Ecto neural progenitor cell (in vitro differentiated cells): ENCODE results near the gene EPHA8.

Source experiments
- DNase-seq: peaks from one replicate; pipeline ENCODE4 v3.0.0-alpha.2; 2018; ENCODE audit warnings: low spot score

The EPHA8 gene

DNA sequence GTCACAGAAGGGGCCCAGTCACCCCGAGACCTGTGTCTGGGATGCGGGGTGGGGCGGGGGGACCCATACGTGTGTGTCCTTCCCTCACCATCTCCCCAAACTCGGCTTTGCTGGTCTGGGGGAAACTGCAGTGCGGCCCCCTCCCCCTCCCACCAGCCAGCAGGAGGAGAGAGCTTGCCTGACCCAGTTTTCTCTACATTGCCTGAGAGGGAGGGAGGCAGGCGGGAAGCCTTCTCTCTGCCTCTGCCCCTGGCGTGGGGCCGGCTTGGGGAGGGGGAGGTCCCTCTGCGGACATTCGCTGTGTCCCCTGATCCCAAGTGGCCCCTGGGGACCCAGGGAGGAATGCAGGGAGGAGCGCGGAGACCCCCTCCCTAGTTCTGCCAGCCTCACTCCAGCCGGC lies 3.9 kb downstream of the EPHA8 start:
- no peak for DNase-seq

DNA sequence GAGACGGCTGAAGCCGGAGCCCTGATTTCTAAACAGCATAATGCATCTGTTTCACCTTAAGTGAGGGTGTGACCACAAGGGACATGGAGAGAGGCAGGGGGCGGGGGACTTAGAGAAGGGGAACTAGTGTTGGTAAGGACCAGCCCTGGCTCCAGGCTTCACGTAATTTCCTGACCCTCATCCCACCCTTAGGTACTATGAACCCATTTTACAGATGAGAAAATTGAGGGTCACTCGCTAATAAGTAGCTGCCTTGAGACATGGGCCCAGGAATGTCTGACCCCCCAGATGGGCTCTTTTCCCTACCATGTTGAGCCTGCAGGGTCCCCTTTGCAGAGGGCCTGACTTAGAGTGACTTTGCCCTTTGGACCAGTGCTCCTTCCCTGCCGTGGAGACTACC lies 4.7 kb downstream of the EPHA8 start:
- no peak for DNase-seq

DNA sequence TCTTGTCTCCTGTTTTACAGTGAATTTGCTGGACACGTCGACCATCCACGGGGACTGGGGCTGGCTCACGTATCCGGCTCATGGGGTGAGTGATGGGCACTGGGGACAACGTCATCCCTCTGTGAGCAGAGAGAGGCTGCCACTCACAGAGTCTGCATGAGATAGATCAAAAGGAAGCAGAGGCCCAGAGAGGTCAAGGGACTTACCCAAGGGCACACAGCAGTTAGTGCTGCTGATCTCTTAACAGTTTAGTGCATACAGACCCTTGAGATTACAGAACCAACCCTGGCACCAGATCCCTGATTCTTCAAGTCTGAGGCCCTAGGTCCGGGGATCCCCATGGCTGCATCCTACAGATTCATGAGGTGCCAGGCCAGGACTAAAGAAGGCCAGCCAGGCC lies 6.0 kb downstream of the EPHA8 start:
- no peak for DNase-seq

DNA sequence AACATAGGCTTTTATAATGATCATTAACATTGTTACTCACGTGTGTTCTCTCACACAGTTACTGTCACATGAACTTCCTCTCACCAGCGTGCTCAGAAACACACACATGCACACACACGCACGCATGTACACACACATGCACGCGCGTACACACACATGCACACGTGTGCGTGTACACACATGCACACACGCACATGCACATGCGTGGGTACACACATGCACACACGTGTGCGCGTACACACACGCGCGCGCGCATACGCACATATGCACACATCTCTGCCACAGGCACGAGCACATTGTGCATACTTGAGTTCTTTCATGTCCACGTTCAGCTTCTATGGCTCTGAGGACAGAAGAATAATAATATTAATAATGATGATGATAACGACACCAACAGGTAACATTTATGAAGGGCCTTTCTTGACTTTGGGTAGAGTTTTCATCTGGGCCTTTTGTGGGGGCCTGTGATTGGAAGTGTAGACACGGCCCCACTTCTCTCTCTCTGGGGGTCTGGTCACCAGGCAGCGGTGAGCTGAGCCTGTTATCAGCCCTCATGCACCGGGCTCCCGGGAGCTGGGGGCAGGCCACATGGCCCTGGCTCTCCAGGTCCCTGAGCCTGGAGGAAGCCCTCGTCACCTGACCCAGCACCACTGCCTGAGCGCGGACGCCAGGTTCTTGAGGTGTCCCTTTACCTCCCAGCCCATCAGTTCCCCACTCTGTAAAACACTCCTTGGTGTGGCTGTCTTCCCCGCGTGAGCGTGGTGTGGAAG lies 7.0 kb downstream of the EPHA8 start:
- DNase-seq = no peak

DNA sequence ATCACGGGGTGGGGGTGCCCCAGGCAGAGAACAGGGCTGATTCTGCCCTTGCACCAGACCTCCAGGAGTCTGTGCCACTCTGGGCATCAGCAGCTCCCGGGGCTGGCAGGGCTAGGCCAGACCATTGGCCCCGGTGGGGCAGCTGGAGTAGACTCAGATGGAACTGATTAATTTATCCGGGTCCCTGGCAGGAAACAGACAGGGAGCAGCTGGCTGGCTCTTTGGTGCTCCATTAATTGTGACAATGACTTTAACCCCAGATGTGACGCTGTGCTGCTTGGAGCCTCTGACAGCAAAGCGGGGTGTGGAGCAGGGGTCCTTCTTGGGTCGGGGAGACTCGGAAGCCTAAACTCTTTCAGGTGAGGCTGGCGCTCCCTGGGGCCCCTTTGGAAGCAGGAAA lies 9.5 kb downstream of the EPHA8 start:
- DNase-seq = no peak

DNA sequence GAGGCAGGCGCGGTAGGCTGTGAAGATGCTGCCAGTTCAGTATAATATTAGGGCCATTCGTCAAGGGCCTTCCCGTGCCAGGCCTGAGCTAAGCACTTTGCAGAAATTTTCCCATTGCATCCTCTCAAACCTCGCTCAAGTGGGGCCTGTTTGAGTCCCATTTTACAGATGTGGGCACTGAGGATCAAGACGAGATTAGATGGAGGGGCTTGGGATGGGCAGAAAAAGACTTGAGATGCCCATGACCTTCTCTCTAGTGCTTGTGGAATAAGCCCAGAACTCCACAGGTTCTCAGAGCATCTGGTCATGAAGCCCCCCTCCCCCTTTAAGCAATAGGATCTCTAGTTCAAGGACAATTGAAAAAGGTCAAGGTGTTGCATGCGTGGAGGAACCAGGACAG lies 9.9 kb downstream of the EPHA8 start:
- DNase-seq = no peak

DNA sequence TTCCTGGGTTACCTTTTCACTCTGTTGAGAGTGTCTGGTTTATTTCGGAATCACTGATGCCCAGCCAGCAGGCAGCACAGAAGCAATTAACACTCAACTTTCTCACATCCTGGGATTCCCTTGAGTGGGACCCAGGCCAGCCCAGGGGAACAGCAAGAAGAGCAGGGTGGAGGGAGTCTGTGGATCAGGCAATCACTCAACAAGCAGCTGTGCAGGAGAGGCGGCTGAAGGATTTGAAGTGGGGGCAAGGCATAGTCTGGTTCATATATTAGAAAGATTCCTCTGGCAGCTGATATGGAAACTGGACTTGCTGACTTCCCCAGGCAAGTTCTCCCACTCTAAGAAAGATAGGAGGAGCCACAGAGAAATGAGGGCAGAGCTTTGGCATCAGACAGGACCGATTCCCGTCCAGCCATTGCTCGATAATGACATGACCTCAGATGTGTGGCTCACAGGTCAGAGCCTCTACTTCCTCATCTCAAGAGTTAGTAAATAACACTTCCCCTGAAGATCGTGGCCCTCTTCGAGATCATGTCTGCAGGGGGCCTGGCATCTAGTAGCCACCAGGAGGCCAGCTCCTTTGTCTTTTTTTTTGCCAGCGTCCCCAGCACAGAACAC lies 12.4 kb downstream of the EPHA8 start:
- DNase-seq = no peak

DNA sequence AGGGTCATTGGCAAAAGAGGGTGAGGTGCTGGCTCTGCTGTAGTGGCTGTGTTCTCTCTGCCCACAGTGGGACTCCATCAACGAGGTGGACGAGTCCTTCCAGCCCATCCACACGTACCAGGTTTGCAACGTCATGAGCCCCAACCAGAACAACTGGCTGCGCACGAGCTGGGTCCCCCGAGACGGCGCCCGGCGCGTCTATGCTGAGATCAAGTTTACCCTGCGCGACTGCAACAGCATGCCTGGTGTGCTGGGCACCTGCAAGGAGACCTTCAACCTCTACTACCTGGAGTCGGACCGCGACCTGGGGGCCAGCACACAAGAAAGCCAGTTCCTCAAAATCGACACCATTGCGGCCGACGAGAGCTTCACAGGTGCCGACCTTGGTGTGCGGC lies 12.9 kb downstream of the EPHA8 start:
- DNase-seq = no peak

DNA sequence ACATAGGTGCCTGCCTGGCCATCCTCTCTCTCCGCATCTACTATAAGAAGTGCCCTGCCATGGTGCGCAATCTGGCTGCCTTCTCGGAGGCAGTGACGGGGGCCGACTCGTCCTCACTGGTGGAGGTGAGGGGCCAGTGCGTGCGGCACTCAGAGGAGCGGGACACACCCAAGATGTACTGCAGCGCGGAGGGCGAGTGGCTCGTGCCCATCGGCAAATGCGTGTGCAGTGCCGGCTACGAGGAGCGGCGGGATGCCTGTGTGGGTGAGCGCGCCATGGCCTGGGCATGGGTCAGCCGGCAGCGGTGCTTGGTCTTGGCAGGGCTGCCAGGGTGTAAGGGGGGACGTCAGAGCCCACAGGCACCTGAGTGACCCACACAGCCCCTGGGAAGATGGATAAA lies 13.3 kb downstream of the EPHA8 start:
- DNase-seq = no peak

DNA sequence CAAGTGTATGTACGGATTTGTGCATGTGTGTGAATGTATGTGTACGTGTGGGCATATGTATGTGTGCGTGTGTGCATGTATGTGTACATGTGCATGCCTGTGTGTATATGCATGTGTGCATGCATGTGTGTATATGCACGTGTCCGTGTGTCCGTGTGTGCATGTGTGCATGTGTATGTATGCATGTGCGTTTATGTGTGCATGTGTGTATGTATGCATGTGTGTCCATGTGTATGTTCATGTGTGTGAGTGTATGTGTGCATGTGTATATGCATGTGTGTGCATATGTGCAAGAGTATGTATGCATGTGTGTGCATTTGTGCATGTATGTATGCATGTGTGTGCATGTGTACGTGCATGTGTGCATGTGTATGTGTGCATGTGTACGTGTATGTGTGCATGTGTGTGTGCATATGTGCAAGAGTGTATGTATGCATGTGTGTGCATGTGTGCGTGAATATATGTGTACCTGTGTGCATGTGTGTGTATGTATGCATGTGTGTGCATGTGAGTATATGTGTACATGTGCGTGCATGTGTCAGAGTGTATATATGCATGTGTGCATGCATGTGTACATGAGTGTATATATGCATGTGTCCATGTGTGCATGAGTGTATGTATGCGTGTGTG lies 15.6 kb downstream of the EPHA8 start:
- no peak for DNase-seq

DNA sequence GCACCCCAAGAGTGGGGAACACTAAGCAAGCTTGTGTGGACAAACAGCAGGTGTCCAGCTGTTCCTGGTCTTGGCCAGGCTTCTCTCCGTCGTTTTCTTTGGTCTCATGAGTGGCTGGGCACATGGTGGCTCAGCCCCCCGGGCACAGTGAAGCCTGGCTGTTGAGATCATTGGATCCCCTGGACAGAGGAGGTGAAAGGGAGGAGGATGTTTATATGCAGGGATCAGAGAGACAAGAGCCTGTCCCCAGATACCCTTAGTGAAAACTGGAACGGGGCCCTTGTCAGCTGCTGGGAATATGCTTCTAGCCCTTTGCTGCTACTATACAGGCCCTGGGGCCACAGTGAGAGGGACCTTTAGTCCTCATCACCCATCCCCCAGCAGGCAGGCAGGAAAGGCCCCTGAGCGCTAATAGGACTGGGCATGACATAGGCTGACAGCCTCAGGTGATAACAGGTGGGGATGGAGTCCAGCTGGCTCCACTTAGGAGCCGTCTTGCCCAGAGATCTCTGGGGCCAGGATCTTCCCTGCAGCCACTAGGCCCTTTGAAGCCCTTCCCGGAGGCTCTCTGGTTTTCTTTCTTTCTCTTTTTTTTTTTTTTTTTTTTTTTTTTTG lies 16.4 kb downstream of the EPHA8 start:
- DNase-seq = no peak

DNA sequence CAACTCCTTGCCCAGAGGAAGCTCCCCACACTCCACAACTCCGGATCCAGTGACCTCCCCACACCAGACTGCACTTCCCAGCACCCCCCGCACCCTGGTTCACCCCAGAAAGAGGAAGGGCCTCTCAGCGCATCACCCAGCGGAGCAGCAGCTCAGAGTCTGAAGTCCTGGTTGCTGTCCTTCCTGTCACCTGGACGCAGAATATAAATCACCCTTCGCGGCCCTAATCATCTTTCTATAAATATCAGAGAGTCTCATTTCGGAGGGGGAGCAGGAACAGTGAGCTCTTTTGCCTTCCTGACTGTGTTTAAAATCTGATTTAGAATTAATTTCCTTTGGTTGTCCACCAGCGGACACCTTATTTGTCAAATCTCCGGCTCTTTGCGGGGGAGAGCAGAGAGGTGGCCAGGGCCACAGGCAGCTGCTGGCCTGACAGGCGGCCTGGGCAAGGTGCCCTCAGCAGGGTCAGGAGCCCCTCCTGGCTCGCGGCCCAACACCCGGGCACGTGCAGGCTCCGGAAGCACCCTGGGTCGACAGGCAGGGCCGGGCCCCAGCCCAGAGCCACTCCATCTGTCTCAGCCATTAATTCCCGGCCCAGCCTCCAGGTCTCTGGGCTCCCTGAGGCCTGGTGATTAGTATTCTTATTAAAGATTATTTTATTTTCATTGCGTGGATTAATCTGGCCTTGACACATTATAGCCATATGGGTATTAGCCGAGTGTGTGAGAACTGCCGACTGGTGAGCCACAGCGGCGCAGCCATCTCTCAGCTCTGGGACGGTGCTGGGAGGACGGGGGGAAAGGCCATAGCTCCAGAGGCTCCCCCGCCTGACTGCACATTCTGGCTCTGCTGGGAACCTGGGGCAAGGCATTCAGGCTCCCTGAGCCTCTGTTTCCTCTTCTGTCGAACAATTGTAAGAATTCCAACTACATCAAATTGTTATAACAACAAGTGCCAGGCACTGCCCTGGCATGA lies 19.7 kb downstream of the EPHA8 start:
- DNase-seq = no peak

DNA sequence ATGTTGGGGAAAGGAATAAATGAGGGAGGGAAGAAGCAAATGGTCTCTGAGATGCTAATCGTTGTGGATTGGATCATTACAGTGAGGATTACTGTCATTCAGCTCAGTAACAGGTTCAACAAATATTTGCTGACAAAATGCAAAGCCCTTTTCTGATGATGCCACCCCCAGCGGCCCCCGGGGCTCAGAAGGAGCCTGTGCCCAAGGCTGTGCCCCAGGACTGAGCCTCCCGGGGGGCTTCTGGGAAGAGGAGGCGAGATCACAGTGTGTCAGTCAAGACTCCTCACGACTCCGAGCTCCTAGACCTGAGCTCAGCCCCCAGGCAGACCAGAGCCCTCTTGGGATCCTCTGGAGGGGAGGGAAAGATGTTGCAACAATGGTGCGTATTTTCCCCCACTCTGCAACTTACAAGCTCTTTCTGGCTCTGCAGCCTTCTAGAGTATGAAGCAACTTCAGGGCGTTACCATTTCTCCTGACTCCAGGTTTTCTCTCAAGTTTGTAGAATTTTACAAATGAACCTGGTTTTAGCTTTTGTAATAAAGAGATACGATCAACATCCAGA lies 20.8 kb downstream of the EPHA8 start:
- no peak for DNase-seq

DNA sequence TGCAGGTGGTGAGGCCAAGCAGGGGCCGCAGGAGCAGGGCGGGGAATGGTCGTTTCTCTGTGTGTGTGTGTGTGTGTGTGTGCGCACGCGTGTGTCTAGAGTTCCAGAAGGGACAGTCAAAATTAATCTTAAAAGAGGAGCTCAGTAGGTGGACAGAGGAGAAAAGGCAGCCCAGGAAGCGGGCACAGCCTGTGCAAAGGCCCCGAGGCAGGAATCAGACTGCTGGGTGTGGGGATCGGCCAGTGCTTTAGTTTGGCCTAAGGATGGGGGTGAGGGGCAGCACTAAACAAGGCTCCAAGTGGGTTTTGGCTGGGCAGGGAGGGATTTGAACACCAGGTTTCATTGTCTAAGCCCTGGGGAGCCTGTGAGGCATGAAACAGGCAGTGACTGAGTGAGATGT lies 21.7 kb downstream of the EPHA8 start:
- no peak for DNase-seq

DNA sequence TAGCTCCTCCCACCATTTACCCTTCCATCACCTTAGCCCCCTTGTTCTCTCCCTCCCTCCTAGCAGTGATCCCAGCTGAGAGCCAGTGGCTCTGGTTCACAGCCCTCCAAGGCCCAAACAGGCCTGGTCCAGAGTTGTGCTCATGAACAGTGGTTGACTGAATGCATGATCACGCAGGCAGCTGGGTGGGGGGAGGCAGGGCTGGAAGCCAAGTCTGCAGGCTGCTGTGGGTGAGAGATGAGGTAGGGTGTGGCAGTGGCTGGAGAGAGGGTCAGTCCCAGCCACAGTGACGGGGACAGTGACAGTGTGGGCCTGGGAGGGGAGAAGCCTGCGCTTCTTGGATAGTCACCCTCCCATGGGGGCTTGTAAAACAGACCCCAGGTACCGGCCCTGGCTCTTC lies 22.2 kb downstream of the EPHA8 start:
- DNase-seq = no peak

DNA sequence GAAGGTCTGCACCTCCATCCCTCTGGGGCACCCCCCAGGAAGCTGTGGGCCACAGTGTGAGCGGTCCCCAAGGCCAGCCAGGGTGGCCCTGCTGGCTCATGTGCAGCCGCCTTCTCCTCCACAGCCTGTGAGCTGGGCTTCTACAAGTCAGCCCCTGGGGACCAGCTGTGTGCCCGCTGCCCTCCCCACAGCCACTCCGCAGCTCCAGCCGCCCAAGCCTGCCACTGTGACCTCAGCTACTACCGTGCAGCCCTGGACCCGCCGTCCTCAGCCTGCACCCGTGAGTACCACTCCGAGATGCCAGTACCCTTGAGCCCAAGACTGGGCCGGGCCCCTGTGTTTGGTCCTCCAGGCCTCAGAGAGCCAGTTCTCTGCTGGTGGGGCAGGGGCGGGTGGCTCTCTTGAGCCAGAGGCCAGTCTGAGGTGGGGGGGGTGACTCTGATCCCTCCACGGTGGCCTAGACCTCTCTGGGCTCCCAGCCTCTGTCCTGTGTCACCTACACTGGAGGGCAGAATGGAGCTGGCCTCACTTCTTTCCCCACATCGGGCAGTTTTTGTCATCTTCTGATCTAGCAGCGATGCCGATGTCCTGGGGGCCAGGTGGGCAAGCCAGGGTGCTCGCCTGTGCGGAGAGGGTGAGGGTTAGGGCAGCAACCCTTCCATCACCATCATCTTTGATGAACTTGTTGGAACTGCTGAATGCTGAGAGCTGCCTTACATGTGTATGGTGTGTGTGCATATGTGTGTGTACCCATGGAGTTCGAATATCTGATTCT lies 23.3 kb downstream of the EPHA8 start:
- DNase-seq = no peak

DNA sequence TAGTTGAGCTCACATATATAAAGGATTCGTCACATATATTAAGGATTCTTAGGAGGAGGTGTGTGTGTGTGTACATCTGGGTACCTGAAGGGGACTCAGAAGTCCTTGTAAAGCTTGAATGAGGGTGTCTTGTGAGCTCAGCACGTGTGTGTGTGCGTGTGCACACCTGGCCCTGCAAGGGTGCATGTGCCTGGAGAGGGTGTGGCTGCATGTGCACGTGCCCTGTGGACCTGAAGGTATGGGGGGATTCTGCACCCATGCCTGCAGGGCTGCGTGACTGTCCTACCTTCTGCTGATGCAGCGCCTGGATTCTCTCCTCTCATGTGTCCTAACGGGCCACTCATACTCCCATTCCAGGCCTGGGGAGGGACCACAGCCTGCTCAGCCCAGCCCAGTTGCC lies 24.0 kb downstream of the EPHA8 start:
- no peak for DNase-seq

DNA sequence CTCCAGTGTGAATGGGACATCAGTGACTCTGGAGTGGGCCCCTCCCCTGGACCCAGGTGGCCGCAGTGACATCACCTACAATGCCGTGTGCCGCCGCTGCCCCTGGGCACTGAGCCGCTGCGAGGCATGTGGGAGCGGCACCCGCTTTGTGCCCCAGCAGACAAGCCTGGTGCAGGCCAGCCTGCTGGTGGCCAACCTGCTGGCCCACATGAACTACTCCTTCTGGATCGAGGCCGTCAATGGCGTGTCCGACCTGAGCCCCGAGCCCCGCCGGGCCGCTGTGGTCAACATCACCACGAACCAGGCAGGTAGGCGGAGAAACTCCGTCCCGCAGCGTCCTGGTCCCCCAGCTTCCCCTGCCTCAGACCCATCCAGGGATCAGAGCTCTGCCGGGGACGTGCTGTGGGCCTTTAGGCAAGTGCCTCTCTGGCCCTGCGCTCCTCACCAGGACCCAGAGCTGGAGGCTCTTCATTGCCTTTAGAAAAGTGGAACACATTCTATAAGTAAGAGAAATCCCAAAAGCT lies 25.7 kb downstream of the EPHA8 start:
- no peak for DNase-seq

DNA sequence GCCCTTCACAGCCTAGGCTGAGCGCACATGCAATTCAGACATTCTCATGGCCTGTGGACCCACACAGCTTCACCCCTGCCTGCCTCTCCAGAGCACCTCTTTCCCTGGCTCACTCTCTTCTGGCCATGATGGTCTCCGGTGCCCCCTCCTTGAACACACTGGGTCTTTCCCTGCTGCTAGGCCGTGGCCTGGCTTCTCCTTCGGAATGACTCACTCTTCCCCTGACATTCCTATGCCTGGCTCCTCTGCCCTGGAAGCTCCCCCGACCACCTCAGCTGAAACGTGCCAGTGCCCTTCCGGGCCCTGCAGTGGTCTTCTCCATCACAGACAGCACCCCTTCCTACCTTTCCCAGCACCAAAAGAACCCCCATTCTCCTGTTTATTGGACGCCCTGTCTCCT lies 28.3 kb downstream of the EPHA8 start:
- DNase-seq = no peak

DNA sequence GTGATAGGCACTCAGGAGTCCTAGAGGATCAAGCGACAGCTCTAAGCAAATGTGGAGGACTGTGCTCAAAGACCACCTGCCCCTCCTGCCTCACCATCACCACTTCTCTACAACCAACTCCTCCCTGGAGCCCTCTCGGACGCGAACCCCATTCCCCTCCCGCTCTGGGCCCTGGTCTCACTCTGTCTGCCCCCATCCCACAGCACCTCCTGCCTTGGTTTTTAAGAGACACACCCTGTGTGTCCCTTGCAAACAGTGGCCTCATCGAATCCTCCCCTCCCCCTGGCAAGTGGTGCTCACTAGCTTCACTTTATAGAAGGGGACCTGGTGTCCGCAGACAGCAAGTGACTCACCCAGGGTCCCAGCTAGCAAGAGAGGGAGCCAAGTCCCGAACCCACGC lies 28.8 kb downstream of the EPHA8 start:
- DNase-seq = no peak
